HG02970 (cell line): ENCODE measurements around the gene QRFP.

Experiments used
- ATAC-seq: cut with Tn5 transposase; IDR thresholded peaks from one replicate; pipeline ENCODE4 v1.9.1; 2021; ENCODE audit warnings: mild to moderate bottlenecking, moderate library complexity, moderate number of reproducible peaks; ENCODE audit not compliant: unreplicated experiment, low FRiP score

Gene QRFP, protein sequence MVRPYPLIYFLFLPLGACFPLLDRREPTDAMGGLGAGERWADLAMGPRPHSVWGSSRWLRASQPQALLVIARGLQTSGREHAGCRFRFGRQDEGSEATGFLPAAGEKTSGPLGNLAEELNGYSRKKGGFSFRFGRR

DNA sequence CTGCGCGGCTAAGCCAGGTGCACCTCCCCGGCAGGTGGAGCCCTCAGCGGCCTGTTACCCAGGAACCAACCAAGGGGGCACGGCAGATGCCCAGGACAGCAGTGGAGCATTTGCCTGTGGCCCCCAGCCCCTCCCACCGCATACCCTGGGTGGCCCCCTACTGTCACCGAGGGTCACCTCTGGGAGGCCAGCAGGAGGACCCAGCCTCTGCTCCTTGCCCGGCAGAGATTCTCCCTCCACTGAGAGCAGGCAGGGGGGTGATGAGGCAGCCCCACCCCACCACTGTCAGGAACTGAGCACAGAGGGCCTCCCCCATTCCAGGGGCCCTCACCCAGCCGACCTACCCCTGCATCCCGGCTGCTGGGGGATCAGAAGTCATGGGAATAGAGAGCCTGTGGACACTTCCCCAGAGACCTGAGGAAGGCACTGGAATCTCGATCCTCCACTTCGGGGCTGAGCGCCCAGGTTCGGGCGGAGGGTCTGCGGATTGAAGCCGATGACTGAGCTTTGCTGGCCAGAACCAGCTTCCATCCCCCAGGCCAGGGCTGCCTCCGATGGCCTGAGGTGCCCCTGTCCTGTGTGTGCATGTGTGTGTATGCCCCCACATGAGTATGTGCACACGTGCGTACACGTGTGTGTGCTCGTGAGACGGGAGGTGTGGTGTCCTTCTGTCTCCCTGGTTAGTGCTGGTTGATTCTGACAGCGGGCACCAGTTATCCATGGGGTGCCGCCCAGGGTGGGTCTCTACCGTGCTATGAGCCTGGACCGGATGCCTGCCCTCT is at the start of gene QRFP:
TSS of gene QRFP (minus strand) at position 580 of the 782 bp plus-strand sequence. CDS start 2,974 bp downstream, outside the sequence.
- no peak for ATAC-seq

DNA sequence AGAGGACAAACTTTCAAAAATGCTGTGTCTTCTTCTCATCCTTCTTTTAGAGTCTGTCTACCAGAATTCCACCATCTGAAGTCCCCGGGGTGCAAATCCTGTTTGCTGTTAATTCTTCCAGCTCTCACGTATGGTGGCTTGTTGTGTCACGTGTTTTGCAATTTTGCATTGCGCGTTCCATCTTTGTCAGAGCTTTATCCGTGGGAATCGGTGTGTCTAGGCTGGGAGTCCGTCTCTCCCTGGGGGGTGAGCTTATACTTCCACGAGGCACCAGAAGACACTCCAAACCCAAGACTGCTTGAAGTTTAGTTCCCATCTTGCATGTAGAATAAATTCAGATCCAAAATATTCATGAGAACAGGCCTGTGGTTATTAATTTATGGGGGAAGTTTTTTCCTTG is 48.6 kb upstream of the QRFP start:
- no peak for ATAC-seq

DNA sequence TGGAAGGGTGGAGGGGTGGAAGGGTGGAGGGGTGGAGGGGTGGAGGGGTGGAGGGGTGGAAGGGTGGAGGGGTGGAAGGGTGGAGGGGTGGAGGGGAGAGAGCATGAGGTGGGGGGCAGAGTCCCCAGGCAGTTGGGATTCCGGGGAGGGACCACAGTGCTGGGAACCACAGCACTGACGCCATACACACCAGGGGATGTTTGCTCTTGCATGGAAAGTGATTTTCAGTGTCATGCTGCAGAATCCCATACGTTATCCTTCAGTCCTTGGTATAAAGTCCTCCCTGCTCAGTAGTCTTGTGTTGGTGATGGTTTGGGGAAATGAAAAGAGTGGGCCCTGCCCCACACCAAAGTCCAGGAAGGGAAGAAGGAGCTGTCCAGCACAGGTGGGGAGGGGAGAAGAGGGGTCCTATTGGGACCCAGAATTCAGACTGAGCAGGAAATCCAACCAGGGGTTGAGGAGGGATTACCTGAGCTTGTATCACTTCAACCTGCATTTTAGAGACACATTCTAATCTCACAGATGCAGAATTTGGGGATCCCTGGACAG is 48.0 kb upstream of the QRFP start:
- ATAC-seq: no peak

DNA sequence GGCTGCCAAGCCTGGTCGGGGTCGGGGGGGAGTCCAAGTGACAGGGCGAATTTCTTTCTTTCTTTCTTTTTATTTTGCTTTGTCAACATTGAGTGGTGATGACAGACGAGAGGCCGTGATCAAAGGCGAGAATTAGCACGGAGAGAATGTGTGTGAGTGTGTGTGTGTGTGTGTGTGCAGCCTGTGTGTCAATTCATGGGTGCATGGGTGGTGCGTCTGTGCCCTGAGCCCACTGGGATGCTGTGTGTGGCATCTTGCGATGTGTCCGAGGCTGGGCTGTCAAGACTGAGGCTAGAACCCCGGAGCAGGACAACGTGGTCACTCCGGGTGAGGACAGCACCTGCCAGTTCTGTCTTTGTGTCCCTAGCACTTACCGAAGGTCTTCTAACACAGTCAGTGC is 47.2 kb upstream of the QRFP start:
- no peak for ATAC-seq

DNA sequence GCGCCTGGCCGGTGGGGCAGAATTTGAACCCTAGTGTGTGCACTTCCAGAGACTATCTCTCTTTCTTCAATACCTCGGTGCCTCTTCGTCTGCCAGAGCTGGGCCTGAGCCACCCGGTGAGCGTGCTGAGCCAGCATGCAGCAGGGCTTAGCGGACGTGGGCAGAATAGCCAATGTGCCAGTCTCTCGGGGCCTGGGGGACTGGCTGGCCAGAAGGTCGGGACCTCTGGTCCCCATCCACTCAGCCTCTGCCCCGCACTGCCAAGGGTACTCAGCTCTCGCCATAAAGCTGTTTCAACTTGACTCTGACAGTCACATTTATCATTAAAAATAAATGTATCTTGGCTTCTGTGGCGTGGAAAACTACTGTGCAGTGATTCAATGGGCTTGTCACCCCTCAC is 46.6 kb upstream of the QRFP start:
- ATAC-seq: no peak

DNA sequence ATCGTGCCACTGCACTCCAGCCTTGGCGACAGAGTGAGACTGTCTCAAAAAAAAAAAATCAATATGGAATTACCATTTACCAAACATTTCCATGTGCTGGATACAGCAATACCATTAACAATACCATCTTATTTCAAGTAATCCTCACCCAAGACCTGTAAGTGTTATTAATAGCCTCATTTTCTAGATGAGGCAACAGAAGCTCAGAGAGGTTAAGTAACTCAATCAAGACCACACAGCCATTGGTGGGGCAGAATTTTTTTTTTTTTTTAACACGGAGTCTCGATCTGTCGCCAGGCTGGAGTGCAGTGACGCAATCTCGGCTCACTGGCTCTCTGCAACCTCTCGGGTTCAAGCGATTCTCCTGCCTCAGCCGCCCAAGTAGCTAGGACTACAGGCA is 46.1 kb upstream of the QRFP start:
- no peak for ATAC-seq

DNA sequence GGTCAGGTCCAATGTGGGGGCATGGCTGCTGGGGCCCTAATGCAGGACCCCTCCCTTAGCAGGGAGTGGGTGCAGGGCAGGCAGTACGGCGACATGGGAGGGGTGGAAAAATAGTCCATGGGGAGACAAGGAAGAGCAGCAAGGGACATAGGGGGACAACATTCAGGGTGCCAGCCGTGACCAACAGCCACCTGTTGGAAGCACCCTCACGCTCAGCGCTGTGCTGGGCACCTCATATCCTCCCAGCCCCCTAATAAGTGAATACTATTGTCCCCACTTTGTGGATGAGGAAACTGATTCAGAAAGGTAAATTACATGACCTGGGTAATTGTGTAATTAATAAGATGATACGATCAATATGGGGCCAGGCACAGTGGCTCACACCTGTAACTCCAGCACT is 45.5 kb upstream of the QRFP start:
- no peak for ATAC-seq

DNA sequence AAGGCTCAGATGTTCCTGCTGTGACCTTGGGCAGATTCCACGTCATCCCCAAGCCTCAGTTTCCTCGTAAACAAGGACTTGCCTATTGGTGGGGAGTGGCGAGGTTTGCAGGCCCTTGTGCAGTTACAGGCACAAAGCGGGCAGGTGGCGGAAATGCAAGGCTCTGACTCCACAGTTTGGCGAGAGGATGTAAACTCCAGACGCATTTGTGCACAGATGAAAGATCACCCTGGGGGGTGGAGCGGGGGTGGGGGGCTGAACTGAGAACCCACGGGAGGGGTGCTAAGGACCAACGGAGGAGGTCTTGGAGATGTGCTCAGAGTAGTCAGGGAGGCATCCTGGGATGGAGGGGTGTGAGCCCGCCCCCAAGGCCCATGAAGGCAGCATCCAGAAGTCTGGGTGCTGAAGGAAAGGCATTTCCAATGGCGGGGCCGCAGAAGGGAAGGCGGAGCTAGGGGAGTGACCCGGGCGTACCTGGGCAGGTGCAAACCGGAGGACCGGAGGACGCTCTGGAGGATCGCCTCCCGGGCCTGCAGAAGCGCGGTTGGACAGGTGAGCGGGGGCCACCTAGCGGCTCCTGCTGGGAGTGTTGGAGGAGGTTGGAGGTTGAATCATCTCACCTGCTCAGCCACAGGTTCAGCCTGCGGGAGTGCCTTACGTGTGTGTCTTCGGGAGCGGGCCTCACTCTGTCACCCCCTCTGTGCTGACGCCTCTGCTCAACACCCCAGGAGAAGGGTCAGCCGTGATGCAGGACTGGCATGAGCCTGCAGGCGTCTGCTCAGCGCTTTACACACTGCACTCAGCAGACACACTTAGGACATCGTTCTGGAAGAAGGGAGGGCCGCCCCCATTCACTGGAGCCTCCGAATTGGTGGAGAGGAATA is 44.3 kb upstream of the QRFP start:
- no peak for ATAC-seq

DNA sequence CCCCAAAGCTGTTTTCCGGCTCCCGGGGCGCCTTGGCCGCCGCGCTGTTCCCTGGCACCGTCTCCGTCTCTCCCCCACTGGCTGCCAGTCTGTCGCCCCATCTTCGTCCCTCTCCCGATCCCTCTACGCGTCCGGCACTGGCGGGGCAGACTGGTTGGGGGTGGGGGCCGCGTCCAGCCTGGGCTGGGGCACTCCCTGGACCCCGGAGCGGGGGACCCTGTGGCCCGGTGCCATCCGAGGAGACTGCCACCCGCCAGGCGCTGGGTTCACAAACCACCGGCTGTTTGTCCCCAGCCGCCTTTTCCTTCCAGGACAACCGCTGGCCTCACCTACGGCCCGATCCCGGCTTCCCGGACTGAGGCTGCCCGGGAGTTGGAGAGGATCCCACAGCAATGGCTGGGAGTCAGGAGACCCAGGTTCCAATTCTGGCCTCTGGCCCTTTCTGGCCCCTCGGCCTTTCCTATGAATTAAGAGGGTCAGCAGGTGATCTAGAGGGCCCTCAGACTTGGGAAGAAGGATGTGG is 43.5 kb upstream of the QRFP start:
- no peak for ATAC-seq

DNA sequence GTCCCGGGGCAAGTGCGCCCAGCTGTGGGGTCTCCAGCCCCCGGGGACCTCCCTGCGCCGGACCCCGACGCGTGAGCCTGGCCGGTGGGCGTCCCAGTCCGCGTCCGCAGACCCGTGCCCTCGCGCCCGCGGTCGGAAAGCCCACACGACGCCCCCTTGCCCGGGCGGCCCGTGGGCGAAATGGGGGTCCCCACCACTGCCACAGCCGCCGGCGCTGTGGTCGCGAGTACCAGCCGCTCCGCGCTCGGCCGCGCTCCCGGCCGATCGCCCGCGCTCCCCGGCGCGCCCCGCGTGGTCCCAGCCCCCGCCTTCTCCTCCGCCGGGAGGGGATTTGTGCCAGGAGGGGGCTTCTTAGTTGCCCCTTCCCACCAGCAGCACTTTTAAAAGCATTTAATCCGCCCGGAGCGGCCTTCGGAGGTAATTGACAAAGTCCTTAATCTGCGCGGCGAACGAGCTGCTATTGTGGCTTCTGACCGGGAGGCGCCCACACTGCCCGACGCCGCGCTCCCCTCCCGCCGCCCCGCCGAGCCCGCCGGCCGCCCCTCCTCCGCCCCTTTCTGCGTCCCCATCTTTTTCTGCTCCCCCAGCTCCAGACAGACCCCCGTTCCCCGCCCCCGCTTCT is 42.9 kb upstream of the QRFP start:
- ATAC-seq: no peak

DNA sequence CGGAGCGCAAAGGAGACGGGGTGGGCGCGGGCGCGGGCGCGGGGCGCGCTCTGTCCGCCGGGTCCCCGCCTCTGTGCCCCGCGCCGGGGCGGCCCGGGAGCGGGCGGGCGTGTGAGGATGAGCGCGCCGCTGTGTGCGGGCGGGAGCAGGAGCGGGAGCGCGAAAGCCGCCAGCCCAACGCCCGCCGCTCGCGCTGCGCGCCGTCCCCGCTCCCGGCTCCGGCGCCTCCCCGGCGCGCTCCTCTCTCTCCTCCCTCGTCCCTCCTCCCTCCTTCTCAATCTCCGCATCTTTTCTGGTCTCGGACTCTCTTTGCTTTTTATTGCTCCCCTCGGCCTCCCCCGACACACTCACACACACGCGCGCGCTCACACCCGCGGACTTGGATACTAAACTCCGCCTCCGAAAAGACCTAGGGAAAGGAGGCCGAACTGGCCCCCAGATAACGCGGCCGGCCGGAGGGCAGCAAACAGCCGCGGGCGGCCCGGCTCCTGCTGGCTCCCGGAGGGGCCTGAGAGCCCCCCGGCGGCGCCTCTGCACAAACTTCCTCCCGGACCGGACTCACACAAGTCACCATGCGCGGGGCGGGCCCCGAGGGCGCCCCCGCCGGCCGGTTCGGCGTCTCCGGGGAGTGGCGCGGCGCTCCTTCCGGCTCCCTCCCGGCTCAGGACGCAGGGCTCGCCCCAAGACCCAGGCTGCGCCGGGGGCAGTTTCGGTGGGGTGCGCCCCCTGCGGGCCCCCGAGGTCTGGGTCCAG is 42.2 kb upstream of the QRFP start, which contains the start of gene FIBCD1:
TSS of gene FIBCD1 (minus strand) at position 596 of the 753 bp plus-strand sequence. CDS start 640 bp downstream, outside the sequence.
- ATAC-seq: no peak

DNA sequence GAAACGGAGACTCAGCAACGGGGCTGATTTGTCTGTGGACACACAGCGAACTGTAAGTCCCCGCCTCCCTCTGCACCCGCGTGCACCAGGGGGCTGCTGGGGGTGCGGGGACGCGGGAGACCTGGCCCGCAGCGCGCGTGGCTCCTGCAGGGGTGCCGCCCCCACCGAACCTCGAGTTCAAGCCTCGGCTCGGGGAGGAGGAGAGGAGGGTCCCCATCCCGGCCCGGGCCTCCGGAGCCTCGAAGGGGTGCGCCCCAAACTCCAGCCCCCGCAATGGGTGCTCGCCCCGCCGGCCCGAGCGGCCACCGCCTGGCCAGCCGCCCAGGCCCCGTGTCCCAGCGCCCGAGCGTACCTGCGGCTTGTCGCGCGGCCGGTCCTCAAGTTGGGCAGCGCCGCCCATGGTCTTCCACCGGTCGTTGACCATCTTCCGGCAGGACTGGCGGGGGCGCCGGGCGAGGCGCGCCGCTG is 41.6 kb upstream of the QRFP start:
- no peak for ATAC-seq

DNA sequence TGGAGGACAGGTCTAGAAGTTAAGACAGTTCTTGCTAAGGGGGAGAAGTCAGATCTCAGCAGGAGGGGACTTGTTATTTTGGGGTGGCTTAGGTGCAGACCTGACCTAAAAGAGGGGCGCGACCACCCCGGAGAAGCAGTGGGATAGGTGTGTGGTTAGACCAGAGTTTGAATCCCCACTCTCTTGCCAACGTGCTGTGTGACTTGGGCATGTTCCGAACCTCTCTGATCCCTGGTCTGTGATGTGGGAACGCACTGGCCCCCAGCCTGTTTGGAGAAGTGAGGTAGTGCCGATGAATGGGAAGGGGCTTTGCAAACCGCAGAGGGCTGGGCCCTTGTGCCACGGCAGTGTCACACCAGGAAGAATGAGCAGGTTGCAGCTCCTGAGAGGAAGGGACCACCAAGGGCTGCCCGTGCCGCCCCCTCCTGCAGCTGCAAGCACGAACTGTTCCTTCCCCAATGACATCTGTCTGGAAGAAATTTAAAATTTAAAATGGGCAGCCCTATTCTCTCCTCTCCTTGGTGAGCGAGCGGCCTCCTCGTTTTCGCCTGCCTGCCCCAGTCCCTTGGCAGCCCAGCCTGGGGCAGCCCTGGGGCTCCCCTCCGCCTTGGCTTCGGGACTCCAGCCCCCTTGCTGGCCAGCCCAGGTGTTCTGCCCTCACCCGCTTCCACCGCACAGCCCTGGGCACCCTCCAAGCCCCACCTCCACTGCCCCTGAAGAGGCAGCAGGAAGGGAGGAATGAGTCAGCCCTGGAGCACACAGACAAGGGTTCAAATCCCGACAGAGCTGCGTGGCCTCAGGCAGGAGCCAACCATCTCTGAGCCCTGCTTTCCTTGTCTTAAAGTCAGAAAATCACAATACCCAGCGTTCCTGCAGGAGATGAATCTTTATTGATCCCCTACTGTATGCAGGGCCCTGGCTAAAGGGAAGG is 40.8 kb upstream of the QRFP start:
- ATAC-seq: no peak

DNA sequence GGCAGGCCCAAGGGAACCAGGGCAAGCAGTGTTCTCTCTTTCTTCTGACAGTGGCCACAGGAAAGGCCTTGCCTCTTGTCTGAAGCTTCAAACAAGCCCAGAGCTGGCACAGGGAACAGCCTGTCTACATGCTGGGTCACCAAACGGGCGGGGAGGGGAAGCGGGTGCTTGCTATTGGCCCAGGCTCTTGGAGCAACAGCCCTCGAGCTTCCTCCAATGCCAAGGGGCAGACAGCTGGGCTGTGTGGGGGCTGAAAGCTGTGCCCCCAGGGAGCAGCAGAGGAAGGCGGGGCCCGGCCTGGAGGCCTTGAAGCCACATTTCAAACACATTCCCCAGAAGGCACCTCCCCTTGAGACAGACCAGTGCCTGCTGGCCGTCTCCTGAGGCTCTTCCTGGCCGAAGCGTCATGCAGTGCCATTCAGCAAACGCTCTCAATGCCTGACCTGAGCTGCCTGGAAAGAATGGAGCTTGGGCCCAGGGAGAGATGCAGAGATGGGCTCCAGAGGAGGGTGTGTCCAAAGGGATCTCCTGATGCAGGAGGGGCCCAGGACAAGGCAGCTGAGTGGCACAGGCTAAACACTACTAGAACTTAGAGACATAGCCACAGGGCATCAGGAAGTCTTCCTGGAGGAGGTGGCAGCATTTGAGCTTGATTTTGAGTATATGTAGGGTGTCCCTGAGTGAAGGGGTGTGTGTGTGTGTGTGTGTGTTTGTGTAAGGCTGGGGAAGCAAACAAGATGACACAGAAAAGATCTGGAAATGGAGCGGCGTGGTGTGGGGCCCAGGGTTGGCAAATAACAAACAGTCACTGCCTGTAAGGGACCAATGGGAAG is 39.9 kb upstream of the QRFP start:
- ATAC-seq: no peak

DNA sequence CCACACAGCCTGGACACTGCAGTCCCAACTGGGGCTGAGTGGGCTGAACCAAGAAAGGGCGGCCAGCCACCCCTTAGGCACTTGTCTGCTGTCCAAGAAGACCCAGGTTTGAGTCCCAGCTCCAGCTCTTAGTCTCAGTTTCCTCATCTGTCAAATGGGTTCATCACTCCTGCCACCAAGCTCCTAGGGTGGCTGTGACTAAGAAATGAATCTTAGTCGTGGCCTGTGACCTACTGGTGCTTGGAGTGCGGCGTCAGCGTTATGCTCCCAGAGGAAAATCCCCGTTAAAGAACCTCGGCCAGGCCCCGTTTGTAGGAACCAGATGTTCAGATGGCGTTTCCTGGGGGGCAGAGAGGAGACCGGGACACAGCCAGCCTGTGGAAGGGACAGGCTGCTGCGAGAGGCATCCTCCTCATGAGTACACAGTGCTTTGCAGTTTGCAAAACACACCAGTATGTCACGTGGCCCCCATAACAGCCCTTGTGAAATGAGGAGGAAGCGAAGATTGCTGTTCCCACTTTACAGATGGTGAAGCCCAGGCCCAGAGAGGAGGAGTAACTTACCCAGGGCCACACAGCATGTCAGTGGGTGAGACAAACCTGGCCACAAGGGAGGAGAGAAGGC is 39.1 kb upstream of the QRFP start:
- ATAC-seq: no peak

DNA sequence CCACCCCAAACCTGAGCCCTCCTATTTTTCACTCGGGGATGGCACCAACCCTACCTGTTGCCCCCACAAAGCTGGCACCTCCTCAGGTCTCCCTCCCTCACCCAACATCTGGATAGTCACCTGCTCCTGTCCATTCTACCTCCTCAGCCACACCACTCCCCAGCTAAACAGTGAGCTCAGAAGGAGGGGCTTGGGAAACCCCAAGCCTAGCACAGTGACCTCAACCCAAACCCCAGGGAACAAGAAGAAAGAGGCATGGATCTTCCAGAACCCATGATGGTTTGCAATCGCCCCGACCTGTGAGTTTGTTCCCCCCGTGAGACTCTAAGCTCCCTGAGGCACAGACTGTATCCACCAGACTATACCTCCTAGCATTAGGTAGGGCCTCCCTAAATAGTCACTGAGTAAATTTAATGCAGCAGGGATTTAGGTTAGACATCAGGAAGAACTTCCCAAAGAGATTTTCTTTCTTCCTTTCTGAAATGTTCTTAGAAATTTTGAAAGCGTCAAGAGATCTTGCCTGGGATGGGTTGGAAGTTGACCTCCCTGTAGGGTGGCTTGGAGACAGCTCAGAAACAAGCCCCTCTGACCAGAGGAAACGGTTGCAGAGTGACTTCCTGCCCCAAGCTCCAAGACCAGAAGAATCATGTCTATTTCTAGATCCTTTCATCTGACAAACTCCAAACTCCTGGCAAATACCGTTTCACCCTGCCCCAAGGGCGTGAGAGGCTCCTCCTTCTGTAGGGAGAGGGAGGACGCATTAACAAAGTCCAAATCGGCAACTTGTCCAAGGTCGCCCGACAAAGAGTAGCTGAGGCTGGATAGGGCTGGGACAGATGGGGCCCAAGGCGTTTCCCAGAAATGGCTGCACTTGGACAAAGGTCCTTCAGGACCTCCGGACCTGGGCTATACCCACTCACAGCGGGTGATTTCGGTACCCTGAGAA is 38.4 kb upstream of the QRFP start:
- ATAC-seq: no peak
